ENCODE results near the gene GCK.

The GCK gene

DNA sequence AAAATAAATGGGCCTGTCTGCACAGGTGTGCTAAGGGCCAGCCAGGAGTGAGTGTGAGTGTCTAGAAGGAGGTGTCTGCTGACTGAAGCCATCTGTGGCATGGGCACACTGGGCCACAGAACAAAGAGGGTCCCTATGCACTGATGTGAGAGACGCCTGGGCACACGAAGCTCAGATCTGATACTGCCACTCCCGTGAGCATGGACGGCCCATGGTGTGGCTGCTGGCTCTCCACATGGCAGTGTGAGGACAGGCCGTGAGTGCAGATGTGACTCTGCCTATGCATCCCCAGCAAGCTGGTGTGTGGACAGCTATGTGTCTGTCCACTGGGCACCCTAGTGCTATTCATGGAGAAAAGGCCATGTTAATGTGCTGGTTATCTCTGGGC lies 35.3 kb downstream of the GCK start:
- no peak for FAIRE-seq

DNA sequence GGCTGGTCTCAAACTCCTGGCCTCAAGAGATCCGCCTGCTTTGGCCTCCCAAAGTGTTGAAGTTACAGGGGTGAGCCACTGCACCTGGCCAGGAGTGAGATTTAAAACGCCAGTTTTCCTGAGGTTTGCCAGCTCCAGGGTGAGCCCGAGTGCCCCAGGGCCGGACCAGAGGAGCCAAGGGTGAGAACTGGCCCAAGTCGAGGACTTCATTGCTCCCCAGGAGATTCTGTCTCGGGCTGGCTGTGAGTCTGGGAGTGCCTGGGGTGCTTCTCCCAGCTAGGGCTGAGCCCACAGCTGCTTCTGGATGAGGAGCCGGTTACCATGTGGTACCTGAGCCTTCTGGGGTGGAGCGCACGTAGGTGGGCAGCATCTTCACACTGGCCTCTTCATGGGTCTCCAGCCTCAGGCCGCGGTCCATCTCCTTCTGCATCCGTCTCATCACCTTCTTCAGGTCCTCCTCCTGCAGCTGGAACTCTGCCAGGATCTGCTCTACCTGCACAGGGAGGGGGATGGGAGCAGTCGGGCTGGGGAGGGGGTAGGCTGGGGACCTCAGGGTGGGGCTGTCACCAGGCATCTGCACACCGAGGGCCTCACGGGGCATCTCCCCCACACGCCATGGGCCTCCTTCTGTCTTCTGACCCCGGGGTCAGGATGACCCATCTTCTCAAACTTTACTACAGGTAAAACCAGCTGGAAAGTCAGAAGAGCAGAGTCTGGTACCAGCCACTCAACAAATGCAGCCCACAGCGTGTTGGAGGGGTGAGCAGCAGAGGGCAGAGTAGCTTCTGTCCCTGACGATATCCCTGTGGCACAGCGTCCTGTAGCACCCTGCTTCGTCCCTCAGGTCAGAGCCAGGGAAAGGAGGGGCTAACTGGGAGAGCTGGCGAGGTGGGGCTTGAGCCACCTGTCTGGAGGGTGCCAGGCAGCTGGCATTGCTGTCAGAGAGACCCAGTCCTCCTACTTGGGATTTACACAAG lies 36.0 kb downstream of the GCK start:
- no peak for FAIRE-seq

DNA sequence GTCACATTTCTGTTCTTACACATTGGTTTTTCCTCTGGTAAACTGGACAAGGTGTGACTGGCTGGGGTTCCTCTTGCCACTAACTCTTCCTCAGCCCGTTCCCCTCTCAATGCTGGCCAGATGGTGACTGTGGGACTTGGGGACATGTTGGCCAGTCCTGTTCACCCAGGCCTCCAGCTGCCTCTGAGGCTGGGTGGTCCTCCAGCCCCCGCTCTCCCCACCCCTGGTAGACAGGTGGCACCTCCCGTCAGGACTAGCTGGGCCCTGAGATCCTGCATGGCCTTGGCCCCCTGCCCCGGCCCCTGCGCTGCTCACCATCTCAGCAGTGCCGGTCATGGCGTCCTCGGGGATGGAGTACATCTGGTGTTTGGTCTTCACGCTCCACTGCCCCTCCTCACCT lies 37.3 kb downstream of the GCK start:
- FAIRE-seq: no peak

DNA sequence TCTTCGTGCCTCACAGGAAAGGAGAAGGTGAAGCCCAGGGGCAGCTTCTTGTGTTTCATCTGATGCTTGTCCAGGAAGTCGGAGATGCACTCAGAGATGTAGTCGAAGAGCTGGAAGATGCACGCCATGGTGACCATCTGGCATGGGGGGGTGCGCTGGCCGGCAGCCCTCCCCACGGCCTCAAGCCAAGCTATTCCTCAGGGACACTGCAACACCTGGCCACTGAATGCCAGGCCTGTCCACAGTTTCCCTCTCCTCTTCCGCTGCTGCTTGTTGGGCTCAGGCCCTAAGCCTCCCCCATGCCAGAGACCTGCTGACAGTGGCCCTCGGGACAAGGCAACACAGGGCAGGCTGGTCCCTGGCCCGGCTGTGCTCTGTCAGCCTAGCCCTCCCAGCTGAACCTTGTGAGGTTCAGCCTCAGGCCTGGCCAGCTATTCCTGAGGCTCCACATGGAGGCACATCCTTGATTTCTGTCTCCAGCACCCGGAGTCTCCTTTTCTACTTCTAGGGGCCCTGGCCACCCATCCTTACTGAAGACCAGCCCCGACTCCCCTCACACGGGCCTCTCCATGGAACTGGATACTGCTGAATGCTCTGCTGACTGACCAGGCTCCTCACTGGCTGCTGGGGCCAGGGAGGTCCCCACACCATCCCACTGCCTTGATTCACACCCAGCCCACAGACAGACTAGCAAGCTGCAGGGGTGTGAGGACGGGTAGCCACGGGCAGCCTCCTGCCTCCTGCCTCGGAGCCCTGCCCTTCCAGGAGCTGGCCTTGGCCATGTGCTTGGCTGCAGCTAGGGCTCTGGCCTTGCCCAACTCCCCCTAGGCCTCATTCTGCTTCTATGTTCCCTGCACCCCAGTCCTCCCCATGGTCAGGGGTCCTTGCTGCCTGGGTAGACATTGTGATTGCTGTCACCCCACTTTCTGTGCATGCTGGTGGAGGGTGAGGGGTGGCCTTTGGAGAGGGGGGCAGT lies 38.0 kb downstream of the GCK start:
- no peak for FAIRE-seq

DNA sequence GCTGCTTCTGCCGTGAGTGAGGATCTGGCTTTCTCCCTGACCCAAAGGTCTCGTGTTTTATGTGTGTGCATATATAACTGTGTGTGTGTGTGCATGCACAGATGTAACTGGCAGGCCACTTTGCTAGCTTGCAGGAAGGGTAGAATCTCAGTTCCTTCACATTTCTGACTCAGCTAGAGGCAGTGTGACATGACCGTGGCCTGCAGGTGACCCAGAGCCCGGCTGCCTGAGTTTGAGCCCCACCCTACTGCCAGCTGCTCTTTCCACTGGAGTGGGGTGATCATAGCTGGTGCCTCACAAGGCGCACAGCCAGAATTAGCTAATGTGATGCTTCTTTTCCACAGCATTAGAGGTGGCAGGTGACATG lies 38.8 kb downstream of the GCK start:
- no peak for FAIRE-seq

DNA sequence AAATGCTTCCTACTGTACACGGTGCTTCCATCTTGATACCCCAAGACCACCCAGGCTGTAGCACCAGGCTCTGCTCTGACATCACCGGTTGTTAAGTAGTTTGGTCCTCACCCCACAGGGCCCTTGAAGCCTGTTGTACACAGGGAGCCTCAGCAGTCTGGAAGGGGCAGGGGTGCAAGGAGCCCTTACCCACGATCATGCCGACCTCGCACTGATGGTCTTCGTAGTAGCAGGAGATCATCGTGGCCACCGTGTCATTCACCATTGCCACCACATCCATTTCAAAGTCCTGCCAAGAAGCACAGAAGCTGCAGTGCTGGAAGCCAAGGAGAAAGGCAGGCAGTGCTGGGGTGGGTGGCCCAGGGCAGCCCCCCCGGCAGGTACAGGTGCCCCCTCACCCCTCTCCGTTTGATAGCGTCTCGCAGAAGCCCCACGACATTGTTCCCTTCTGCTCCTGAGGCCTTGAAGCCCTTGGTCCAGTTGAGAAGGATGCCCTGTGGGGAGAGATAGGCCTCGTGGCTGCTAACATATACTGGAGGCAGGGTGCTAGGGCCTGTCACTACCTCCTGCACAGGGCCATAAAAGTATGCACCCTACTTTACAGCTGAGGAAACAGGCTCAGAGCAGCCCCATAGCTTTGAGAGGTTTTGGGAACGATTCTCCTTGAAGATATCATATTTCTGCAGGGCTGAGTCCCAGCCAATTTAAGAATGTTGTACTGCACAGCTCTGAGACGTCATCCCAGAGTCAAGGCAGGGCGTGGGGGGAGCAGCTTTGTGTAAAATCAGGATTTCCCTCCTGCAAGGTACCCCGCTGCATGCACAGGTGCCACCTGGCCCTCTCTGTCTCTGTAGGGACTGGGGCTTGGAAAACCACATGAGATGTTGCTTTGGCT lies 39.4 kb downstream of the GCK start:
- FAIRE-seq: no peak

DNA sequence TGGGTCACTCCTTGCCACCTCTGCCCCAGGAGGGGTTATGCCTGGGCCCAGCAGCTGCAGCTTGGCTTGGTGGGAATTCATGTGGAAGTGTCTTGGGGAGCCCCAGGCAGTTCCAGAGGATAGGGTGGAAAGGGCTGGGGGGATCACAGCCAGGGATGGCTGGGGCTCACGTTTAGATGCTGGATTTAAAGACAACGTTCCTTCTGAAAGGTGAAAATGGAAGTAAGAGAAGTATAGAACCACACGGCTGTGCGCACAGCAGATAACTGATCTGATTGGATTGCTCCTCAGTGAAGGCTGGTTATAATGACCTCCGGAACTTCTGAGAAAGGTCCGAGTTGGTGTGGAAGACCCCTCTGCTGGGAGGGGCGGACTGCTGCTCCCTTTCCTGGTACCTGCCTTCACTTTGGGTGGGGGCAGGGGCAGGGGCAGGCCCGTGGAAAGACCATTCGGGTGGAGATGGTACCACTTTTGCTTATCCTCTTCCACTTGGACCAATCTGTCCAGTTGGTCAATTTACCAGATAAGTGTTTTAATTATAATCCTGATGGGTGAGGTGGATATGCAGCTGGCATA lies 40.2 kb downstream of the GCK start:
- FAIRE-seq: no peak

DNA sequence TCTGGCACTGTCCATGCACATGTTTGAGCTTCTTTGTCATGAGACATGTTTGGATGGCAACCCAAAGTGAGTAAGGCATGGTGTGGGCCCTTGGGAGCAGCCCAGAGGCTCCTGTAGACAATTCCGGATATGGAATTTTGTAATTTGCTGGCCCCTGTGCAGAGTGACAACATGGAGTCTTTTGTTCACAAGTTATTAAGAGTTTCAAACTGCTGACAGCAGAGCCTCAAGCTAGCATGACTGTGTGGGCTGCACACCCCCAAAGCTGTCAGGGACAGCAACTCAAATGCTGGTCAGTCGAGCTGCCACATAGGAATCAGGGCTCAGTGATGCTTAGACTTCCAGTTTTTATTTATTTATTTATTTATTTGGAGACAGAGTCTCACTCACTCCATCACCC lies 41.1 kb downstream of the GCK start:
- no peak for FAIRE-seq

DNA sequence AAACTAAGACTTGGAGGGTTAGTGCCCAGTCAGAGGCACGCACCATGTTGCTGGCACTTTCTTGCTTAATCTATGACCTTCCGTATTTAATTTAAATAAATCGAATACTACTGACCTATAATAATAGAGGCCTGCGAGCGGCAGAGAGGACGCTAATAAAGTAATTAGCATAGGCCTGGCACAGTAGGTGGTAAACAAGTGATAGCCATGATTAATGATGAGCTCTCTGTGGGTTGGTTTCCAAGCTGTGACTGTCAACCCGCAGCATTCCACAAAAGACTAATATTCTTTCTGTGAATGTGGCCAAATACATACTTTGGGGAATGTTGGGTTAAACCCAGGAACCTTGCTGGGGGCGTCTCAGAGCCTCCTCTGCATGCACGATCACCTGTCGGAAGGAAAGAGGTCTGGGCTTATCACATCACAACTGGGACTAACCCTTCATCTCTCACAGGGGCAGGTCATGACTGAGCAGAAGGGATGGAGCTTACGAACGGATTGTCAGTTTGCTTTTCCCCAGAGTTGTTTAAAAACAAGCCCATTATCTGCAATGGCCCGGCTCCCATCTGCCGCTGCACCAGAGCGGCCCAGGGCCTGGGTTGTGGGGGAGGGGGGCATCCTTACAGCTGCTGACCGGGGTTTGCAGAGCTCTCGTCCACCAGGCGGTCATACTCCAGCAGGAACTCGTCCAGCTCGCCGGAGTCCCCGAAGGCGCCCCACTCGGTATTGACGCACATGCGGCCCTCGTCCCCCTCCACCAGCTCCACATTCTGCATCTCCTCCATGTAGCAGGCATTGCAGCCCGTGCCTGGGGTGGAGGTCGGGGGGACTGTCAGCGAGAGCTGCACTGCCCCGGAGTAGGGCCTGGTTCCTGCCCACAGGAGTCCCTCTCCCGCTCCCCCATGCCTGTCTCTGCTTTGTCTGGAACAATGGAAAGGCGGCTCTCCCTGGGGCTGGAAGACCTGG lies 41.9 kb downstream of the GCK start:
- FAIRE-seq: no peak

DNA sequence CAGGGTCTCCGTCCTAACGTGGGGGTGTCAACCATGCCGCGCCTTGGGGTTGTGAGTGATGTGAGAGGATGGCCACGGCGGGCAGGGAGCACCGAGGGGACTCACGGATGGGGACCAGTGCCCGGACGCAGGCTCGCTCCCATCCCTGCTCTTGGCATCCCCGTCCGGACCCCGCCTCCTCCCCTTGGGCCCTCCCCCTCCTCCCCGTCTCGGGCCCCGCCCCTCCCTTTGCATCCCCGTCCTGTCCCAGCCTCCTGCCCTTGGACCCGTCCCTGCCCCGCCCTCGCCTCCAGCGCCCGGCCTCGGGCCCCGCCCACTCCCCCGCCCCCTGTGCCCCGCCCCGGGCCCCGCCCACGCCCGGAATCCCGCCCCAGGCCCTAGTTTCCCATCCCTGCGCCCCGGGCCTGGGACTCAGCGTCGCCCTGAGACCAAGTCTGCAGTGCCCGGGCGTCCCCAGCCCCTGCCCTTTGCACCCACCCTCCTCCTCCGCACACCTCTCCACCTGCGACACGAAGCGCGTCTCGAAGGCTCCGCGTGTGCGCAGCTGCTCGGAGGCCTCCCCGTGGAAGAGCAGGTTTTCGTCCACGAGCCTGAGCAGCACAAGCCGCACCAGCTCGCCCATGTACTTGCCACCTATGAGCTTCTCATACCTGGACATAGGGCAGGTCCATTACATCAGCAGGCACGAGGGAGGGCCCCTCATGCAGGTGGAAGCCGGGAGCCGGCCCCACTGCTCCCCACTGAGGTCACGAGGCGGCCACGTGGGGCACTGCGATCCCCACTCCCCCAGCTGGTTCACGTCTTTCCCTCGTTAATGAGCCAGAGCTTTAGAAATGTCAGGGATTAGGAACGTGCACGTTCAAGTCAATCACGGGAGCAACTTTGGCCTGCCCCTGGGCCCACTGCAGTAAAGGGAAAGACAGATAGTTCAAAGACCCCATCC lies 43.0 kb downstream of the GCK start:
- no peak for FAIRE-seq

DNA sequence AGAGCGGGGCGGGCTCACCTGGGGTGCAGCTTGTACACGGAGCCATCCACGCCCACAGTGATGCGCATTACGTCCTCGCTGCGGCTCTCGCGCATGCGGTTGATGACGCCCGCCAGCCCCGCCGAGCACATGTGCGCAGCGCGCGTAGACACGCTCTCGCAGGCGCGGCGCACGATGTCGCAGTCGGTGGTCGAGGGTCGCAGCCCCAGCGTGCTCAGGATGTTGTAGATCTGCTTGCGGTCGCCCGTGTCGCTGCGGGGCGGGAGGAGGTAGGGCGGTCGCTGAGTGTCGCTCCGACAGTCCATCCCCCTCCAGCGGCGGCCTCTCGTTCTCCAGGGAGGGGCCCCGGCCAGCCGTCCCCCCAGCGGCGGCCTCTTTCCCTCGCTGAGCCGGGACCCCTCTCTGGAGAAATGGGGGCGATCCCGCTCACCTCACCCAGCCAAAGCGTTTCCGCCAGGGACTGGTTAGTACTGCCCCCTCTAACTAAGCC lies 43.7 kb downstream of the GCK start:
- no peak for FAIRE-seq

DNA sequence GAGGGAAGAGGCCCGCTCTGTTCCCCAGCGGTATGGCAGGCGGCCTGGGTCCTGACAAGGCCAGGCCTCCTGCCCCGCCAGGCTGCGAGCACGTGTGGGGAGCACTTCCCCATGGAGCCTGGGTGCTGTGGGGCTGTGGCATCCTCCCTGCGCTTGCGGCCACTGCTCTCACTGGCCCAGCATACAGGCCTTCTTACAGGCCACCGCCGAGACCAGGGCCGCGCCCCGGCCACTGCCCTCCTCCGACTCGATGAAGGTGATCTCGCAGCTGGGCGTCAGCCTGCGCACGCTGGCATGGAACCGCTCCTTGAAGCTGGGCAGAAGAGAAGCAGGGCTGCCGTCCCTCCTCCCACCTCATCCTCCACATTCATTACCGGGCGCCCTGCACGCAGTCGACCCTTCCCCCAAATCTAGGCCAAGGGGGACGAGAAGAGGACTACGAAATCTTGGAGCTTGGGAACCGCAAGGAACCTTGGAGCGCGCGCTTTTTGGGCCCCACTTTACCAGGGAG lies 44.2 kb downstream of the GCK start:
- FAIRE-seq: no peak

DNA sequence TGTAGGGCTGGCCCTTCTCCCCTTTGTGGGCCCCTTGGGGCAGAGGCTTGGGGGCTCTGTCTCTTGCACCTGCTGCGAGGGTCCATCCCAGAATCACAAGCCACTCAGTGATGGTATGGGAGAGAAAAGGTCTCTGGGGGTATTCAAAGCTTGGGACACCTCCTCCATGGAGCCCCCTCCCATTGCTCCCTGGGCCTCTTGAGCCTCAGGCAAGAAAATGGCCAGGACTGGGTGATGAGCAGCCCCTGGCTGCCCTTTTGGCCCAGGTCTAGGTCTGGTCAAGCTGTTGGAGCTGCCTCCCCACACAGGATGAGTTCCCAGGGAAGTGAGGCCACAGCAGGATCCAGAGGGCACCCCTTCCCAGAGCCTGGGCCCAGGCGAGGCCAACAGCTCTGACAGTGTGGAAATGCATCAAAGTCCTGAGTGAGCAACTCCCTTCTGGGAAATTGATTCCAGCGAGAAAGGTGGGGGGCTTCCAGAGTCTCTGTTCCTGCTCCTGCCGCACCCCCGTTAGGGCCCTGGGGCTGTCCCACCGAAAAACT lies 44.7 kb downstream of the GCK start:
- no peak for FAIRE-seq

DNA sequence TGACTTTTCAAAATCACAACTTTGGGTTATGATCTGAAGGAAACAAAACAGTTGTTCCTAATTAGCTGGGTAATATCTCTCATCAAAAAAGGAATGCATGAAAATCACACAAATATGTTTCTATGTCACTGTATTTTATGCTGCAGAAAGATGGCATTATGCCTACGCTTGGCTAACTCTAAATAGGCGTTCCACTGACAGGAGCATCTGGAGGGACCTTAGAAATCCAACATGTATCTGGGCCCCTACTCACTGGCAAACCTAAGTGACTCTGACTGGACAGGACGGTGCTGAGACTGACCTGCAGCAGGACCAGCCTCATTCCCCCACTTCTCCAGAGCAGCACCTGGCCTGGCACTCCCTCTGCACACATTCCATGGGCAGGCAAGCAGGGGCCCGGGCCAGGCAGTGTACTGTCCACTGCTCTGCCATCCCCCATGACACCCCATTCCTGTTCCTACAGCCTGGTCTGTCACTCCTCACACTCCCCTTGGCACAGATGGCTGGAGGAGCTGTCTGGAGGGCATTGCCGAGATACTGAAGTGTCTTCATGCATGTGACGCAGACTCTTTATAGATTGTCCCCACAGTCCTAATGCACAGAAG lies 45.5 kb downstream of the GCK start:
- FAIRE-seq: no peak

DNA sequence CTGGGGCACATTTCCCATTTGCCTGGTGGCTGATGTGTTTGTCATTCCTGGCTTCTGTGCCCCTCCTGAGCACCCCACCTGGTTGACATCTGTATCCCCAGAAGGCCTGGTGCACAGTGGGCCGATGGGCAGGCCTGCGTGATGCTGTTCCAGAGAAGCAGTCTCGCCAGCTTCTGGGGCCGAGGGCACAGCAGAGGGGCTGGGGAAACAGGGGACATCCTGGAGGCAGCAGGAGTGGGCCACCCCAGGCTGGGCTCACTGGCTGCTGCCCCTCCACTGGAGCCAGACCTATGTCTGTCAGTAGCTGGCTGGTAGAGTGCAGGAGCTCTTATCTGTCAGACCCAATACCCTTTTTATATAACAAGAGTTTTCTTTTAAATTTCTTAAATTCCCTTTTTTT lies 47.2 kb downstream of the GCK start:
- FAIRE-seq: no peak

DNA sequence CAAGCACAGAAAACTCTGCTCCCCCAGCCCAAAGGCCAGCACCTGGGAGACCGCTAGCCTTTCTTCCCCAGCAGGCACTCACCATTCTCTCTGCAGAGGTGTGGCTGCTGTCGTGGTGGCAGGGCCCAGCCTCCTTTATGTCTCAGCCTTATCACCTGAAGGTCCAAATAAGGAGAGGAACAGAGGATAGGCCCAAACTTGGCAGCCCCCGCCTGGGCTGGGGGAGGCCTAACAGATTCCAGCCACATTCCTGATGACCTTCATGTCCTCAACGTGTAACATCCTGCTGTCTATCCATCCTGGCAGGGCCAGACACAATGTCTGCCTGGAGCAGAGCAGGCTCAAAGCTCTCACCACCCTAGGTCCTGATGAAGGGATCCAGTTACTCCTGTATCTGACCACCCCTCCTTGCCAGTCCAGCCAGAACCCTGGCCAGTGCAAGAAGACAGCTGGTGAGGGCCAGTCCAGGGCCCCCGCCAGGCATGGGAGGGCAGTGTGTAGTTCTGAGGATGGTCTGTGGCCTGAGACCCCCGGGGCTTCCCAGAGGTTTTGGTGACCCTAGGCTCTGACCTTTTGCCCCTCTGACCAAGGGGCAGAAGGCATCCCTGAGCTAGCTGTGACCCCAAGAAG lies 47.9 kb downstream of the GCK start, which contains the start of gene MYL7:
Gene MYL7 (minus strand): TSS at position 112 of the 630 bp plus-strand sequence. CDS start 27 bp downstream, at position 85.
- no peak for FAIRE-seq

DNA sequence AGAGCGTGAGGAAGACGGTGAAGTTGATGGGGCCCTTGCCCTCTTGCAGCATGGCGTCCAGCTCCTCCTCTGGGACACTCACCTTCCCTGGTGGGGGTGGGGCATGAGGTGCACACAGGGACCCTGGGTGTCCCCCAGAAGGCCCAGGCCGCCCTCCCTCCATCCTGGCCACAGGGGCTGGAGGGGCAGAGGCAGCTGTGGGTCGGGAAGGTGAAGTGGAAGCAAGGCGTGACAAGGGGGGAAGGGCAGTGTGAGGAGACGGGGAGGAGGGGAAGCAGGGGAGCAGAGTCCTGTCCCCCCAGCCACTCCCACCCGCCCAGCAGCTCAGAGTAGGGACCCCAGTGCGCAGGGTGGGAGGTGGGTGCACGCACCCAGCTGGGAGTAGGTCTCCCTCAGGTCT lies 48.9 kb downstream of the GCK start:
- FAIRE-seq: no peak
